Smooth muscle cell (in vitro differentiated cells): ENCODE results near the gene STRA6. TPM values are rescaled to one million over a fixed set of nuclear protein-coding genes. Genes with fewer than 3 reads are reported as not detected.

Experiments
- DNase-seq: peaks from one replicate; lab custom pipeline; 2025; ENCODE audit not compliant: unreplicated experiment; lab: John Stamatoyannopoulos, UW
- H2AFZ ChIP-seq: fragments of 200-600 bp; sonication (generic); 2 replicates; pipeline ENCODE4 v1.6.0; 2016; ENCODE audit warnings: antibody characterized with exemption, low read depth, mild to moderate bottlenecking
- H3F3A ChIP-seq: fragments of 200-600 bp; sonication (generic); 2 replicates; pipeline ENCODE4 v1.6.0; 2017; ENCODE audit warnings: antibody characterized with exemption, low read depth
- H3K27ac ChIP-seq: fragments of 200-600 bp; sonication (generic); 2 replicates; pipeline ENCODE4 v1.5.1; 2016; ENCODE audit warnings: low read depth, mild to moderate bottlenecking
- H3K27me3 ChIP-seq: fragments of 200-600 bp; sonication (generic); 2 replicates; pipeline ENCODE4 v1.6.1; 2016; ENCODE audit warnings: low read depth, mild to moderate bottlenecking
- H3K36me3 ChIP-seq: fragments of 200-600 bp; sonication (generic); 2 replicates; pipeline ENCODE4 v1.5.1; 2016; ENCODE audit warnings: low read depth
- H3K4me1 ChIP-seq: fragments of 200-600 bp; sonication (generic); 2 replicates; pipeline ENCODE4 v1.5.1; 2016; ENCODE audit warnings: low read depth
- H3K4me2 ChIP-seq: fragments of 200-600 bp; sonication (generic); 2 replicates; pipeline ENCODE4 v1.6.0; 2016; ENCODE audit warnings: mild to moderate bottlenecking
- H3K4me3 ChIP-seq: fragments of 200-600 bp; sonication (generic); 2 replicates; pipeline ENCODE4 v1.5.1; 2016; ENCODE audit warnings: mild to moderate bottlenecking
- H3K79me2 ChIP-seq: fragments of 200-600 bp; sonication (generic); 2 replicates; pipeline ENCODE4 v1.6.0; 2016; ENCODE audit warnings: low read depth, mild to moderate bottlenecking
- H3K9ac ChIP-seq: fragments of 200-600 bp; sonication (generic); 2 replicates; pipeline ENCODE4 v1.6.0; 2016; ENCODE audit warnings: low read depth
- H3K9me3 ChIP-seq: fragments of 200-600 bp; sonication (generic); replicated peaks from 2 replicates; pipeline ENCODE4 v1.5.1; 2016; ENCODE audit warnings: low read depth
- H4K20me1 ChIP-seq: fragments of 200-600 bp; sonication (generic); 2 replicates; pipeline ENCODE4 v1.6.0; 2016; ENCODE audit warnings: low read depth
- WGBS: methylation state at CpG from one replicate; pipeline ENCODE4 v1.1.7; 2016; ENCODE audit warnings: low lambda C conversion rate; 5-methylcytosine and 5-hydroxymethylcytosine counted together
- polyA plus RNA-seq: library from polyadenylated mRNA; unstranded; fragments of >200 nt; fragmentation: Nextera tagmentation; extraction: Ambion mirVana; gene quantifications from 2 replicates; pipeline ENCODE4 v1.2.1, GENCODE V29; 2016
- total RNA-seq: library from RNA; depleted of rRNA; stranded (reverse); fragments of >200 nt; gene quantifications from 2 replicates; pipeline ENCODE4 v1.2.3, GENCODE V29; 2014
- TF ChIP-seq, protein P1 (sequence below): fragments of 200-600 bp; sonication (generic); IDR thresholded peaks from 2 replicates; pipeline ENCODE4 v1.5.1; 2017; ENCODE audit warnings: borderline replicate concordance, mild to moderate bottlenecking, antibody characterized with exemption; ENCODE audit not compliant: insufficient read depth, poor library complexity, severe bottlenecking

The STRA6 gene
- total and polyA plus RNA-seq, 2 experiments from 2014 or later, result 124 to 253 TPM

DNA sequence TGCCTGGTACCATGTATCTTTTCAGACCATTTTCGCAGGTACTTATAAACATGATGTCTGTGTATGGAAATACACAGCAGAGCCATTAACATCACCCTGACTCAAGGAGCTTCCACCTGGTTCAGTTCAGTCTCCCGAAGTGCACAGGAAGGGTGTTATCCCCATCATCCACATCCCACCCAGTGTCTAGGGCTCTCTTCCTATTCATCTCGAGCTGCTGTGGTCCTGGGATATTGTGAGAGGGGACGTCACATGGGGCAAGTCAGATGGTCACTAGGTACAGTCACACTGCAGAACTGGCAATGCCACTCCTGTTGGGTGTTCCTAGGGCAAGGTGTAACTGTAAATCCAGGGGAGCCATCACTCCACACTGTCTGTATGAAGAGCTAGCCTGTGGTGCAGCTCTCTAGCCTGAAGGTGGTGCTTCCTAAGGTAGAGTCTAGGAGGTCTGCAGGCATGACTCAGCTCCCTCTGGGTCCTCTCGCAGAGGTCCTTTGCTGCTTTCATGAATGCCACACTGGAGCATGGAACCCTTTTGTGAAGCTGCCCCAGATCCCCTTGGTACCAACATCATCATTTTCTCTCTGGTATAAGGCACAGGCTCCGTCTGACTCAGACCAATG is 58.3 kb downstream of the STRA6 start:
- Histone ChIP-seq H4K20me1 (no peaks in the 10 kb centered on the region), H3K79me2 (no peaks in the 10 kb centered on the region), H2AFZ (no peak overlapping the region), H3K9me3 (no peaks in the 10 kb centered on the region), H3K9ac (no peak overlapping the region), H3F3A (no peaks in the 10 kb centered on the region), H3K4me2 (no peak overlapping the region), H3K36me3 (no peaks in the 10 kb centered on the region), H3K4me1 (peaks cover 7% of the 10 kb centered on the region), H3K27me3 (no peaks in the 10 kb centered on the region), H3K4me3 (no peak overlapping the region), H3K27ac (no peak overlapping the region)
- DNase-seq, result no peak
- TF ChIP-seq, protein P1, sequence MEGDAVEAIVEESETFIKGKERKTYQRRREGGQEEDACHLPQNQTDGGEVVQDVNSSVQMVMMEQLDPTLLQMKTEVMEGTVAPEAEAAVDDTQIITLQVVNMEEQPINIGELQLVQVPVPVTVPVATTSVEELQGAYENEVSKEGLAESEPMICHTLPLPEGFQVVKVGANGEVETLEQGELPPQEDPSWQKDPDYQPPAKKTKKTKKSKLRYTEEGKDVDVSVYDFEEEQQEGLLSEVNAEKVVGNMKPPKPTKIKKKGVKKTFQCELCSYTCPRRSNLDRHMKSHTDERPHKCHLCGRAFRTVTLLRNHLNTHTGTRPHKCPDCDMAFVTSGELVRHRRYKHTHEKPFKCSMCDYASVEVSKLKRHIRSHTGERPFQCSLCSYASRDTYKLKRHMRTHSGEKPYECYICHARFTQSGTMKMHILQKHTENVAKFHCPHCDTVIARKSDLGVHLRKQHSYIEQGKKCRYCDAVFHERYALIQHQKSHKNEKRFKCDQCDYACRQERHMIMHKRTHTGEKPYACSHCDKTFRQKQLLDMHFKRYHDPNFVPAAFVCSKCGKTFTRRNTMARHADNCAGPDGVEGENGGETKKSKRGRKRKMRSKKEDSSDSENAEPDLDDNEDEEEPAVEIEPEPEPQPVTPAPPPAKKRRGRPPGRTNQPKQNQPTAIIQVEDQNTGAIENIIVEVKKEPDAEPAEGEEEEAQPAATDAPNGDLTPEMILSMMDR, result no peak
- WGBS, result 79% methylated on average over 6 of the region's 6 CpGs

DNA sequence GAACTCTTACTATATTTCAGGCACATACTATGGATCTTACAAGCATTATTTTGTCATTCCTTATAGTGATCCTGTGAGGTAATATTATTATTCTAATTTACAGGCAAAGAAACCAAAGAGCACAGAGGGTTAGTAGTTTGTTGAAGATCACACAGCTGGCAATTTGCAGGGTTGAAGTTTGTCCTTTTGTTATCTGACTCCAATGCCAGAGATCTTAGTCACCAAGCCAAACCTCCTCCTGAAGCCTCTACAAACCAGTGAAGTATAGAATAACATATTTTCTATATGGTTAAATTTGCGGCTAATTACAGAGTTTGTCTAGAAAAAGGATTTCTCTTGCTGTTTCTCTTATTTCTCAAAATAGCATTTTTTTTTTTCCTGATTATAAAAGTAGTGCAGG is 61.0 kb downstream of the STRA6 start:
- Histone ChIP-seq H4K20me1 (no peaks in the 10 kb centered on the region), H3K27me3 (no peaks in the 10 kb centered on the region), H3K9ac (no peak overlapping the region), H3K4me2 (no peak overlapping the region), H3F3A (peaks cover 6% of the 10 kb centered on the region), H3K9me3 (no peaks in the 10 kb centered on the region), H3K36me3 (no peaks in the 10 kb centered on the region), H3K27ac (no peak overlapping the region), H2AFZ (no peak overlapping the region), H3K4me3 (no peak overlapping the region), H3K79me2 (no peaks in the 10 kb centered on the region), H3K4me1 (peaks cover 11% of the 10 kb centered on the region)
- 65% methylated on average over 1 of the region's 1 CpG for WGBS
- TF ChIP-seq, protein P1, result no peak
- DNase-seq, result no peak

DNA sequence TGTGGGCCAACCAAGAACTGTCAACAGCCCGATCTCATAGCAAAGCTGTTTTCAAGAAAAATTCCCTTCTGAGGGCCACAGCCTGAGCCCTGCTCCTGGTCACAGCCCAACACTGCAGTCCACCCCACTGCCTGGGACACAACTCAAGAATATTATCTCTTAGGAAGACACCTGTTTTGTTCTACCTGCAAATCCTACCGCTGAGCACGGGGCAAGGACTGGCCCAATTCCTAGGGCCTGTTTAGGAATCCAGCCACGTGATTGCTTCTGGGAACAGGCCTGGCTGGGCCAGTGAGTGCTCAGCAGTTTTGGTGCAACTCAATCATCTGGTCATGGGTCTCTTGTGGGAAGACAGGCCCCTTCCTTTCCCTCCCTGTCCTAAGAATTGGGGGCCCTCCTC is 63.9 kb downstream of the STRA6 start:
- H3K27me3 ChIP-seq, result peaks cover 16% of the 10 kb centered on the region
- DNase-seq, result no peak
- H3K9ac ChIP-seq, result no peak overlapping the region
- no peaks in the 10 kb centered on the region for H4K20me1 ChIP-seq
- no peak overlapping the region for H3K27ac ChIP-seq
- H3K9me3 ChIP-seq, result no peaks in the 10 kb centered on the region
- H3K79me2 ChIP-seq, result no peaks in the 10 kb centered on the region
- no peak overlapping the region for H2AFZ ChIP-seq
- WGBS, result 91% methylated on average over 4 of the region's 4 CpGs
- no peak overlapping the region for H3K4me3 ChIP-seq
- H3K36me3 ChIP-seq, result no peaks in the 10 kb centered on the region
- TF ChIP-seq, protein P1, result no peak
- no peak overlapping the region for H3K4me2 ChIP-seq
- H3F3A ChIP-seq, result peaks cover 13% of the 10 kb centered on the region
- peaks cover 35% of the 10 kb centered on the region for H3K4me1 ChIP-seq

DNA sequence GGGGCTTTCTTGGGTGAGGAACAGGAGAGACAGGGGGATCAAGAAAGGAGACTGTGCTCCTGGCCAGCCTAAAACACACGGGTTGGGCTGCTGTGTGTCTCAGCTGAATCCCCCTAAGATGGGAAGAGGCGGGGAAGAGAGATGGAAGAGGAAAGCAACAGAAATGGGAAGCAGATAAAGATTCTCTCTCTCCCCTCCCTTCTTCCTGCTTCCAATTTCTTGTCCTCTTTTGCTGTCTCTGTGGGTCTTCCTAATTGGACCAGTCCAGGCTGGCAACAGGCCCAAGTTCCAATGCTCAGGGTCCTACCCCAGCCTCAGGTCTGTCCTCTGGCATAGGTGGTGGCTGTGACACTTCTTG is 65.1 kb downstream of the STRA6 start:
- WGBS, result 76% methylated on average over 2 of the region's 2 CpGs
- Histone ChIP-seq H4K20me1 (no peaks in the 10 kb centered on the region), H3K4me1 (peaks cover 35% of the 10 kb centered on the region), H3K27ac (no peak overlapping the region), H3F3A (peaks cover 13% of the 10 kb centered on the region), H3K79me2 (no peaks in the 10 kb centered on the region), H3K9ac (no peak overlapping the region), H3K9me3 (no peaks in the 10 kb centered on the region), H2AFZ (no peak overlapping the region), H3K4me2 (no peak overlapping the region), H3K27me3 (peaks cover 27% of the 10 kb centered on the region), H3K36me3 (no peaks in the 10 kb centered on the region), H3K4me3 (no peak overlapping the region)
- no peak for DNase-seq
- TF ChIP-seq, protein P1, result no peak
